Measurements from ENCODE around the gene HSF4.

GRCh38 chr16:67173323-67173722 is 8.8 kb downstream of the HSF4 start:
- TF ChIP-seq ELF4 (IDR thresholded peaks at IDR 0.05) (no peak), FOXK2 (IDR thresholded peaks at IDR 0.05) (no peak), FOXA1 (IDR thresholded peaks at IDR 0.05) (no peak), BHLHE40 (IDR thresholded peaks at IDR 0.05; ENCODE audit: borderline replicate concordance) (no peak), NFRKB (IDR thresholded peaks at IDR 0.05) (no peak), TARDBP (IDR thresholded peaks at IDR 0.05) (no peak), SUZ12 (IDR thresholded peaks at IDR 0.05) (no peak), L3MBTL2 (conservative IDR thresholded peaks at IDR 0.05) (no peak)
